A673 (cell line): ENCODE measurements around the gene TMEM54. TPM values are rescaled to one million over a fixed set of nuclear protein-coding genes. Genes with fewer than 3 reads are reported as not detected.

Experiments used
- BruUV-seq: library from RNA; stranded (reverse); fragments of 400-500 nt; replicated peaks from 2 replicates; lab custom pipeline; 2021; lab: Mats Ljungman, UMichigan
- CTCF ChIA-PET: fragments of 300-600 bp; sonication (Branson Sonifier 250); formaldehyde crosslinking; loops from one replicate; lab custom pipeline; 2022; ENCODE audit warnings: antibody characterized with exemption; lab: Charles Lee
- POLR2A ChIA-PET: fragments of 300-600 bp; sonication (Branson Sonifier 250); formaldehyde crosslinking; loops from one replicate; lab custom pipeline; 2022; ENCODE audit warnings: antibody characterized with exemption; ENCODE audit not compliant: low non-redundant PET; lab: Charles Lee
- DNase-seq: peaks from one replicate; pipeline ENCODE4 v3.0.0-alpha.2; 2015; ENCODE audit warnings: low spot score
- H3K27ac ChIP-seq: fragments of 200-600 bp; sonication (generic); 2 replicates; pipeline ENCODE4 v1.5.1; 2016; ENCODE audit warnings: mixed run types, low read depth, mild to moderate bottlenecking, mixed read lengths, antibody characterized with exemption, low read length; ENCODE audit not compliant: poor library complexity, severe bottlenecking
- H3K27me3 ChIP-seq: fragments of 200-600 bp; sonication (generic); replicated peaks from 2 replicates; pipeline ENCODE4 v1.6.1; 2017; ENCODE audit warnings: mixed run types, low read depth, mild to moderate bottlenecking, mixed read lengths, antibody characterized with exemption, low read length; ENCODE audit not compliant: insufficient read depth, poor library complexity
- H3K36me3 ChIP-seq: fragments of 200-600 bp; sonication (generic); 2 replicates; pipeline ENCODE4 v1.6.1; 2016; ENCODE audit warnings: mixed run types, mild to moderate bottlenecking, mixed read lengths, antibody characterized with exemption, low read length; ENCODE audit not compliant: insufficient read depth, poor library complexity, severe bottlenecking
- H3K4me1 ChIP-seq: fragments of 200-600 bp; sonication (generic); 2 replicates; pipeline ENCODE4 v1.6.1; 2017; ENCODE audit warnings: mixed run types, mild to moderate bottlenecking, mixed read lengths, antibody characterized with exemption, low read length; ENCODE audit not compliant: insufficient read depth, poor library complexity, severe bottlenecking
- H3K4me3 ChIP-seq: fragments of 200-600 bp; sonication (generic); 2 replicates; pipeline ENCODE4 v1.5.1; 2016; ENCODE audit warnings: low read depth, mixed run types, mild to moderate bottlenecking, mixed read lengths, low read length; ENCODE audit not compliant: poor library complexity, severe bottlenecking
- H3K9me3 ChIP-seq: fragments of 200-600 bp; sonication (generic); 2 replicates; pipeline ENCODE4 v1.6.1; 2016; ENCODE audit warnings: mixed run types, low read depth, mild to moderate bottlenecking, mixed read lengths, antibody characterized with exemption, low read length; ENCODE audit not compliant: poor library complexity, severe bottlenecking
- CTCF ChIP-seq: fragments of 300-800, 200-600 bp; sonication (generic); conservative IDR thresholded peaks from 2 replicates; pipeline ENCODE4 v1.5.1; 2017; ENCODE audit warnings: low read depth, mild to moderate bottlenecking, antibody characterized with exemption, low read length, moderate library complexity, mixed read lengths
- EZH2 ChIP-seq: fragments of 200-600 bp; sonication (generic); IDR thresholded peaks from 2 replicates; pipeline ENCODE4 v1.6.1; 2017; ENCODE audit warnings: borderline replicate concordance, low read depth, mild to moderate bottlenecking, mixed read lengths, antibody characterized with exemption, low read length; ENCODE audit not compliant: poor library complexity, severe bottlenecking
- intact Hi-C: fragments of 100-400 bp; cut with micrococcal nuclease; formaldehyde crosslinking; loops from one replicate; pipeline ENCODE4 v1.10.0; 2022; ENCODE audit not compliant: unreplicated experiment
- total RNA-seq: library from RNA; stranded (reverse); gene quantifications from 2 replicates; pipeline ENCODE4 v1.2.3, GENCODE V29; 2021

Gene TMEM54
- total RNA-seq, 1 experiment from 2014 or later = 3.2 TPM

- POLR2A ChIA-PET = no interaction called here
- CTCF ChIA-PET = no interaction called here
- TF ChIP-seq CTCF (no peak), EZH2 (no peak)
Observed at GRCh38 chr1:32883338-32884031, 17.7 kb downstream of the TMEM54 start.

DNA sequence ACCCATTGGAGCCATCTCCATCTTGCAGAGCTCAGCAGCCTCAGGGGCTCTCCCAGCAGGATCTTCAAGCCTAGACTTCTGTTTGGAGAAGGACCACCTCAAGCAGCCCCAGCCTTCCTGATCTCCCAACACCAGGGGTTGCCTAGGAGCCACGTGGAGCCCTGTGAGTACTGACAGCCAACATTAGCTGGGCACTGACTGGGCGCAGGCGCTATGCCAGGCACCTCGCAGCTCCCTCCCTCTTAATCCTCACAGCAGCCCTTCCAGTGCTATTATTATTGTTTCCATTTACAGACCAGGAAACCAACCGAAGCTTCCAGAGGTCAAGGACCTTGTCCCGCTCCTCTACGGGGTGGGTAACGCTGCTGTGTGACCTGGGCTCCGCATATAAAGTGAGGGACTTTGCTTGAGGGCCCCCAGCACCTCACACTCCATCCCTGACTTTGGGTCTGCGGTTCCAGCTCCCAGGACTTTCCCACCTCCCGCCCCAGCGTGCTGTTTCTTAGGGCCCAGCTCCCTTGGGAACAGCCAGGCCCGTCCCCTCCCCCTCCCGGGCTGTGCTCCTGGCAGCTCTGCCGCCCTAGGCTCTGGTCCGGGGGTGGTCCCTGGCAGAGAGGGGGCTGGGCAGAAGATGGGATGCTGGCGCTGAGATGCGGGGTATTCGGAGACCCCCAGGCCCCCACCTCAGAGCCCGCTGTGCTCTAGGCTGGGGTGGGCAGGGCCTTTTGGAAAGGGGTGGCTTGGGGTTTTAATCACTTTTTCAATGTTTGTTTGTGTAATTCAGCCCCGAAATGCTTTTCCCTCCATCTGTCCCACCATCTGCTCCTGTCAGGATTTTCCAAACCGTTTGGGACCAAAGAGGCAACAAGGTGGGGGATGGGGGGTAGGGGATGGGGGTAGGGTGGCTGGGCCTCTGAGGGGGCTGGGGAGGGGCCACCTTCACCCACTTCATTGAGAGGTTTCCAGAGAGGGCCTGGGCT, 19.0 kb downstream of the TMEM54 start:
- no peak for DNase-seq
- BruUV-seq = no TSS peak
- H3K4me3 ChIP-seq = no peak overlapping the region
- POLR2A ChIA-PET = no interaction called here
- TF ChIP-seq EZH2 = no peak
- TF ChIP-seq CTCF = no peak
- intact Hi-C loops = no loop called here
- H3K36me3 ChIP-seq = no peaks in the 10 kb centered on the region
- H3K27ac ChIP-seq = no peak overlapping the region
- peaks cover 5% of the 10 kb centered on the region for H3K27me3 ChIP-seq
- CTCF ChIA-PET = interaction anchor here (0.6 kb wide), 1 partner anchor 299 kb away, joined by 5 read pairs; no protein-coding TSS in a partner anchor
- no peaks in the 10 kb centered on the region for H3K9me3 ChIP-seq
- H3K4me1 ChIP-seq = peaks cover 4% of the 10 kb centered on the region

More at GRCh38 chr1:32883338-32884031, 17.7 kb downstream of the TMEM54 start:
- Histone ChIP-seq H3K4me3 (no peak overlapping the region), H3K36me3 (no peaks in the 10 kb centered on the region), H3K27ac (no peak overlapping the region), H3K4me1 (peaks cover 4% of the 10 kb centered on the region), H3K9me3 (no peaks in the 10 kb centered on the region), H3K27me3 (peaks cover 11% of the 10 kb centered on the region)
- no peak for DNase-seq
- no TSS peak for BruUV-seq
- intact Hi-C loops = no loop called here

DNA sequence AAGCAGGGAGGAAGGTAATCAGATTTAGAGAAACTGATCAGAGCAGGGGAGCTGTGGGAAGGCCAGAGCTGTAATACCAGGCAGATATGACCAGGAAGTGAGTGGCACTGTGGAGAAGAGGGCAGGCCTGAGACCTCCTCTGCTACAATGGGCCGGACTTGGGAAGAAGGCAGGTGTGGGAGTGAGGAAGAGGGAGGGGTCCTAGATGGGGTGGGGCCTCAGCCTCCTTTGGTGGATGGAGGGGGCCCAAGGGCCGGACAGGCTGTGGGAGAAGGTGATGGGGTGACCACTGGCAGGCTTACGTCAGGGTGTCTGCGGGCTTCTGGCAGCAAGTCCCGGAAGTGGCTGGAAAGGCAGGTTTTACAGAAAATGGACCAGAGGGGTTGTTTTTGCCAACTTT, 19.9 kb downstream of the TMEM54 start:
- ChIA-PET POLR2A (no interaction called here), CTCF (no interaction called here)
- peaks cover 4% of the 10 kb centered on the region for H3K4me1 ChIP-seq

More for the DNA sequence above, 19.9 kb downstream of the TMEM54 start:
- no peak for DNase-seq
- no peak overlapping the region for H3K27ac ChIP-seq
- no peaks in the 10 kb centered on the region for H3K27me3 ChIP-seq
- intact Hi-C loops = no loop called here
- TF ChIP-seq EZH2 (no peak), CTCF (no peak)
- H3K36me3 ChIP-seq = no peaks in the 10 kb centered on the region
- no peaks in the 10 kb centered on the region for H3K9me3 ChIP-seq
- no TSS peak for BruUV-seq
- no peak overlapping the region for H3K4me3 ChIP-seq
